ENCODE measurements around the gene RHCE. TPM values are rescaled to one million over a fixed set of nuclear protein-coding genes. Genes with fewer than 3 reads are reported as not detected.

Gene RHCE
- total RNA-seq, 1 experiment from 2014 or later, result 0.18 TPM

GRCh38 chr1:25443030-25443699, 22.5 kb upstream of the RHCE start:
- no peak for DNase-seq
- H3K27me3 ChIP-seq, result no peaks in the 10 kb centered on the region
- H3K4me1 ChIP-seq, result peaks cover 17% of the 10 kb centered on the region
- no peak overlapping the region for H3K27ac ChIP-seq
- H3K4me3 ChIP-seq, result no peak overlapping the region
- H3K36me3 ChIP-seq, result no peaks in the 10 kb centered on the region
- no peaks in the 10 kb centered on the region for H3K9me3 ChIP-seq (replicated peaks)

DNA sequence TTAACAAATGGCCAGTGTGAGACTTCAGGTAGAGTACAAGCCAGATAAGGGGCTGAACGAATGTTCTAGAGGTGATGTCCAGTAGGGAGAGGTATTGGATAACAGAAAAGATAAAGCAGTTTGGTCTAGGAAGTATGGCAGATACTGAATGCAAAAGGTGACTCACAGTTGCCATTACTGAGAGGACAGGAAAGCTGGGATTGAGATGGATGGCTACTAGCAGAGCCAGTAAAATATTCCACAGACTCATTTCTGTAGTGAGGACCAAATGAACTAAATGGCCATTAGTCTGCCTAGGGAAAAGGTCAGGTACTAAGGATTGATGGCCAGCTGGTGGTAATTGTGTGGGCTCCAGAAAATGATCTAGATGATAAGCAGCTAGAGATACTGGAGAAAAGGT, 21.6 kb upstream of the RHCE start:
- Histone ChIP-seq H3K4me1 (peaks cover 10% of the 10 kb centered on the region), H3K36me3 (peaks cover 4% of the 10 kb centered on the region; the same call in 1 of the 2 replicates), H3K27me3 (no peaks in the 10 kb centered on the region), H3K27ac (no peak overlapping the region), H3K9me3 (replicated peaks) (no peaks in the 10 kb centered on the region), H3K4me3 (no peak overlapping the region)
- DNase-seq, result peak in 1 of 2 experiments; percentile 19

- H3K9me3 ChIP-seq (replicated peaks), result no peaks in the 10 kb centered on the region
- no peak for DNase-seq
- H3K27me3 ChIP-seq, result no peaks in the 10 kb centered on the region
- H3K4me1 ChIP-seq, result no peaks in the 10 kb centered on the region
- H3K4me3 ChIP-seq, result no peak overlapping the region
- peaks cover 4% of the 10 kb centered on the region; the same call in 1 of the 2 replicates for H3K36me3 ChIP-seq
- no peak overlapping the region for H3K27ac ChIP-seq
Observed at GRCh38 chr1:25439287-25439686, 18.7 kb upstream of the RHCE start.

- no peak for DNase-seq
Observed at GRCh38 chr1:25437672-25438071, 17.0 kb upstream of the RHCE start.

DNA sequence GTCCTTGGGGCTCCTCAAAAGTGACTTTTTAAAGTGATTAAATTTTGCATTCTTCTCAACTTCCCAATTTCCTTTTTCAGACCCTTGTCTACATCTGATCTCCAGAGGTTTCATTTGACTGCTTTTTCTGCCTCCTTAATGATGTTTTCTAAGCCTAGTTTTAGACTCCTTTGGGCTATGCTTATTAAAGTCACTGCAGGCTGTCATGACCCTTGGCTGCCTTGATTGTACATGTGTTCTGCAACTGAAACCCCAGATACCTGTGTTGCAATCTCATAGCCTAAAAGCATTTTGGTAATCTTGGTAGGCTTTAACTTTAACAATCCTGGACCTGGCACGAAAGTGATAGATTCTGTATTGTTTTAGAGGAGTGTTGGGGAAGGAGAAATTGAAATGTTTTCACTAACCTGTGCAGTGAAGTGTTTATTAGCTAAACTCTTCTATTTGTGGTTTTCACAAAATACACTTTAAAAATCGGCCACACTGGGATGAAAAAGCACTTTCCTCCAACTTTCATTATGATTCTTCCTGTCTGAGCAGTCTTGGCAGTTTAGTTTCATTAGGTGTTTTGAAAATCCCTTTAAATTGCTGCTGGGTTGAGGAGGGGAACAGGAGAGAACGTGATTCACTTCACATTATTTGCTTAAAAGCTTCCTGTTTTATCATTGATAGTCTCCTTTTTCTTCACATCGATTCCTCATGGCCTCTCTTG, 14.9 kb upstream of the RHCE start:
- H3K9me3 ChIP-seq (replicated peaks), result no peaks in the 10 kb centered on the region
- no peak overlapping the region for H3K4me3 ChIP-seq
- no peak overlapping the region for H3K27ac ChIP-seq
- DNase-seq, result no peak
- peaks cover 4% of the 10 kb centered on the region; the same call in 1 of the 2 replicates for H3K36me3 ChIP-seq
- H3K4me1 ChIP-seq, result peaks cover 13% of the 10 kb centered on the region
- no peaks in the 10 kb centered on the region for H3K27me3 ChIP-seq

More at GRCh38 chr1:25437672-25438071, 17.0 kb upstream of the RHCE start:
- no peaks in the 10 kb centered on the region for H3K9me3 ChIP-seq (replicated peaks)
- H3K4me3 ChIP-seq, result no peak overlapping the region
- no peaks in the 10 kb centered on the region for H3K27me3 ChIP-seq
- H3K36me3 ChIP-seq, result peaks cover 4% of the 10 kb centered on the region; the same call in 1 of the 2 replicates
- peaks cover 5% of the 10 kb centered on the region for H3K4me1 ChIP-seq
- H3K27ac ChIP-seq, result no peak overlapping the region

DNA sequence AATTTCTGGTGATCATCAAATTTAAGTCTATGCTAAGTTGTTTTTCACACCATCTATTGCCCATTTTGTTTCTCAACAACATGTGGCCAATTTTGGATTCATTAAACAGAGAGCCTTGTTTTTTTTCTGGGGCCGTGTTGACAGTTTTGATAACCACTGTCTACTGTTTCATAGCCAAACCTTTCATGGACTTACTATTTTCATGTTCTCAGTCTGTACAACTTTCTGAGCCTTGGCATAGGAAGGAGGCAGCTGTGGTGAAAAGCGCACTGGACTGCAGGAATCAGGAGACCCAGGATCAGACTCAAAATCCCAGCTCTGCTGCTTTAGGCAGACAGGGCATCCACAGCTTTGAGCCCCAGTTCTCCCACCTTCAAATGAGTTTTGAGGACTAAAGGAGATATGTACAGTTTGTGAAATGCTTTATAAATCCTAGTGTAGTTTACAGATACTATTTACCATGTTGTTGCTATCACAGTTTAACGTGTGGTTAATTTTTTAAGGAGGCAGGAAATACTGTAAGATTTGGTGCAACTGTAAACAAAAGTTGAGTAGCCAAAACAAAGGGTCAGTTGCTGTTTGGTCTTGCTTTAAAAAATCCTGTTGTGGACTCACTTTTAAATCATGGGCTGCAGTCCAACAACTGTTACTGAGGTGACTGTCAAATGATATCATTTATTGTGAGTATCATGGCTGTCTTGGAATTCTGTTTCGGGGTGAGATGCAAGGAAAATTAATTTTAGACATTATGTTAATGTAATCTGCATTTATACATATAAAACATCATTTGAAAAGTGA, 13.0 kb upstream of the RHCE start:
- Histone ChIP-seq H3K4me3 (no peak overlapping the region), H3K9me3 (replicated peaks) (no peaks in the 10 kb centered on the region), H3K27ac (no peak overlapping the region), H3K27me3 (no peaks in the 10 kb centered on the region), H3K36me3 (peaks cover 4% of the 10 kb centered on the region; the same call in 1 of the 2 replicates), H3K4me1 (peaks cover 15% of the 10 kb centered on the region)
- peak in 1 of 2 experiments; percentile 33 for DNase-seq

DNA sequence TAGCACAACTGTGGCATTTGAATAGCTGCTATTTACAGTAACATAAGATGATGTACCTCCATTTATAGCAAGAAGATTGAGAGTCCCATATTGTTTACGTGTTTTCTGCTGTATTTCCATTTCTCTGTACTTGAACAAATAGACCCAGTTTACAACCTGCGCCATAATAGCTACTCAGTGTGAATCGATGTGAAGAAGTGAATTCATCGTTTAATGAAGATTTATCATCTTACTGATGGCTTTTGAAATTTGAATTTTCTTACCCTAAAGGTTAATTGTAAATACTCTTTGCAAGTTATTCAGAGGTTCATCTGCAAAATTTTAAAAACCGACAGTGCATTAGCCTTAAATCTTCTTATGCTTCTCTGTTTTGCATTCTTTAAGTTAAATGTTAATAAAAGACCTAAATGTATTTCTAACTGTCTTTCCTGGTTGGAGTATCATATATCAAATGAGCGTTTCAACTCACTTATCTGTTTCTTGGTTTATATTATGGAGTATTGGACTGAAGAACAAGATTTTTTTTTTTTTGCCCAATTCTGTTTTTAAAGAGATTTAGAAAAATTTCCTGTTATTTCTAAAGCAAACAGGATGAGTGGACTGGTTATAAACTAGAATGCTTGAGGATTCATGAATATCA, 12.2 kb upstream of the RHCE start:
- H3K36me3 ChIP-seq, result peaks cover 4% of the 10 kb centered on the region; the same call in 1 of the 2 replicates
- no peak for DNase-seq
- no peaks in the 10 kb centered on the region for H3K9me3 ChIP-seq (replicated peaks)
- no peaks in the 10 kb centered on the region for H3K27me3 ChIP-seq
- peaks cover 15% of the 10 kb centered on the region for H3K4me1 ChIP-seq
- H3K4me3 ChIP-seq, result no peak overlapping the region
- H3K27ac ChIP-seq, result no peak overlapping the region

DNA sequence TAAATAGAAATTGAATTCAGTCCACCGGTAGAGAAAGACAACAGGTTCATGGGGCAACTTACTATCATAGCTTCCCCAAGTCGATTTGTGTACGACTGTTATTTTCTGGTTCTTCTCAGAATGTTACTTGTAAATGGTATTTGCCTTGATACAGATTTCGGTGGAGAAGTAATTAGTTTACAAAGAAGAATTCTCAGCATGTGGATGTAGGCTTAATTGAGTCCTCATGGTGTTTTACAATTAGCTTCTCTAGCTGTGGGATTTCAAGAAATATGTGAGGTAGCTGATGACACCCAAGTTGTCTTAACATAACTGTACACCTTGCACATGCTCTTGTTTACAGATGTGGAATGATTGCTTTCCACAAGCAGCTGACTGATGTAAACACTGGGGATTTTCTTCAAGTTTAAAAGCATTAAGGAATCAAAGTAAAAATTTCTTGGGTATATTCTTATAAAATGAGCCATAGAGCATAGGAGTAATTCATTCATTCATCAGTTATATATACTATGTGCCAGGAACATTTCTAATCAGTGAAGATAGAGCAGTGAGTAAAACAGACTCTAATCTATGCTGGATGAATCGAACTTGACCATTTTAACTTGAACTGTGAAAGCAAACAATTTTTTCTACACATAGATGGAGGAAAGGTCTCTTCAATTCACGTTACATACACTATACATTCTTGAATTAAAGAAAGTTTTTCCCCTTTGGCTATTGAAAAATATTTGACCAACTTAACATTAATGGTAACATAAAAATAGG, 11.5 kb upstream of the RHCE start:
- peak overlapping the region; percentile 92 for H3K4me3 ChIP-seq
- no peaks in the 10 kb centered on the region for H3K36me3 ChIP-seq
- no peaks in the 10 kb centered on the region for H3K9me3 ChIP-seq (replicated peaks)
- H3K27ac ChIP-seq, result no peak overlapping the region
- H3K27me3 ChIP-seq, result no peaks in the 10 kb centered on the region
- peaks cover 15% of the 10 kb centered on the region for H3K4me1 ChIP-seq
- DNase-seq, result no peak

GRCh38 chr1:25430967-25431881, 10.6 kb upstream of the RHCE start:
- no peaks in the 10 kb centered on the region for H3K9me3 ChIP-seq (replicated peaks)
- peak; percentile 9 to 28 for DNase-seq
- H3K4me3 ChIP-seq, result peak overlapping the region; percentile 92
- no peaks in the 10 kb centered on the region for H3K36me3 ChIP-seq
- peak overlapping the region; percentile 57; the same call in 1 of the 2 replicates for H3K27ac ChIP-seq
- no peaks in the 10 kb centered on the region for H3K27me3 ChIP-seq
- H3K4me1 ChIP-seq, result peaks cover 15% of the 10 kb centered on the region

DNA sequence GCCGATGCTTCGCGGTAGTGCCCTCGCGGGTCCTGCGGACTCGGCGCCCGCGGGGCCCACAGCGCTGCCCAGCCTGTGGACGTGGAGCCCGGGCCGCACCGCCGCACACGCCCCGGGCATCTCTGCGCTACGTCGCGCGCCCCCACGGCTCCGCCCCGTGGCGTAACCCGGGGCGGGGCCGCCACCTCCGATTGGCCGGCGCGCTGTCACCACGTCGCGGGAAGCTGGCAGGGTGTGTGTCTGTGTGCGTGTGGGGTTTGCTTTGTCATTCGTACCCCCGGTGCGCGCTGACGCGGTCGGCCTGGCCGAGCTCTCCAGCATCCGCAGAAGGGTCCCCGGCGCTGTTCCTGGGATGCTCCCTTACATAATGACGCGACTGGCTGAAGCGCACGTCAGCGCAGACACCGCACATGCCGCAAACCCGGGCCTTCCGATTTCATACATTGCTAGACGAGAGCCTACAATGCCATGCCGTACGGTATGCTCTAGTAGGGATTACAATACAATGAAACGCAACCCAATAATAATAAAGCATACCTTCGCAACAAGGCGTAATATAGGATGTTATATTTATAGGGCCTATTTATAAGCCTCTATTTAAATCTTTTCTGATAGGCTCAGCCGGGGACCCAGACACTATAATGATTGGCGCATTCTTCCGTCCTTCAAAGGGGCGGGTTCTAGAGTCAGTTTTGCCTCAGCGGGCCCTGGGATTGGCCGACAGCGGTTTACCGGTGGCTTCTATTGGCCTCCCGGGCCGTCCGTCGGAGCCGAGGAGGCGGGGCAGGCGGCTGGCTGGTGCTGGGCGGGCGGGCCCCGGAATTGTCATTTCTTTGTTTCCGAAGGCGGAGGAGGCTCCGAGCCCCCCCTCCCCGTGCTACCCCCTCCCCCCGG, 9.7 kb upstream of the RHCE start, which contains the start of gene MACO1:
Gene MACO1 (plus strand): TSS at position 825 of the 894 bp plus-strand sequence. CDS start 202 bp downstream, outside the sequence.
- peak; percentile 95 to 98 for DNase-seq
- Histone ChIP-seq H3K4me1 (peaks cover 15% of the 10 kb centered on the region), H3K9me3 (replicated peaks) (no peaks in the 10 kb centered on the region), H3K27ac (peak within 1 kb of the TSS; percentile 77), H3K36me3 (no peaks in the 10 kb centered on the region), H3K27me3 (no peaks in the 10 kb centered on the region), H3K4me3 (peak within 1 kb of the TSS; percentile 92)

DNA sequence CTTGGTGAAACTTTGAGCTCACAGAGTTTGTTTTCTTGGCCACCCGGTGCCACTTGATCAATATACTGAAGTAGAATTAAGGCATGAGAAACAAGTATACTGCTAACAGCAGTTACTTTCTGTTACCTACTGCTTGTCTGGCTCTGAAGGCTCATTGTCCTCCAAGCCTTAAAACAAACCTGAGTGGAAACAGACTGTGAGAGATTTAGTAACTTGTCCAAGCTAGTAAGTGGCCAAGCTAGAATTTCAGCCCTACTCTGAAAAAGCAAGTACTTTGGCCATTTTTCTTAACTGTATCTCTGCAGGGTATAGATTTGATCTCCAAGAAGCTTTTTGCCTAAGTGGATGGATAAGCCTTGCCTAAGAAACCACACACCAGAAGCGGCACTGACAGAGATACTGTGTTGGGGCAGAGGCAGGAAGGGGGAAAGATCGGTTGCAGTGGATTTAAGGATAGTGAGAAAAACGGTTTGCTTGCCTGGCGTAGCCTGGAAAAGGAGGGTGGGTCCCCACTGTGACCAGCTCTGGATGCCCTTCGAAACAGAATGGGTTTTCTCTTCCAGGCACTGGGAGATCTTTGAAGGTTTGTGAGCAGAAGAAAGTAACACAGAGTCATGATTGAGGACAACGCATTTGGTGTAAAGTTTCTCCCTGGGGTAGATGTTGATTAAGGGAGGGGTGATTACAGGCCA, 8.0 kb upstream of the RHCE start:
- peaks cover 15% of the 10 kb centered on the region for H3K4me1 ChIP-seq
- H3K4me3 ChIP-seq, result no peak overlapping the region
- no peaks in the 10 kb centered on the region for H3K27me3 ChIP-seq
- no peaks in the 10 kb centered on the region for H3K9me3 ChIP-seq (replicated peaks)
- no peak for DNase-seq
- H3K27ac ChIP-seq, result no peak overlapping the region
- no peaks in the 10 kb centered on the region for H3K36me3 ChIP-seq

- Histone ChIP-seq H3K27ac (no peak overlapping the region), H3K4me3 (no peak overlapping the region), H3K27me3 (no peaks in the 10 kb centered on the region), H3K4me1 (peaks cover 11% of the 10 kb centered on the region), H3K36me3 (no peaks in the 10 kb centered on the region), H3K9me3 (replicated peaks) (no peaks in the 10 kb centered on the region)
- no peak for DNase-seq
Observed at GRCh38 chr1:25427696-25428095, 7.1 kb upstream of the RHCE start.

All from SJCRH30 (cell line).